ENCODE measurements around the gene MMEL1. TPM values are rescaled to one million over a fixed set of nuclear protein-coding genes. Genes with fewer than 3 reads are reported as not detected.

MMEL1 gene
- total RNA-seq, 2 experiments from 2014 or later: 1.5 to 1.6 TPM

DNA sequence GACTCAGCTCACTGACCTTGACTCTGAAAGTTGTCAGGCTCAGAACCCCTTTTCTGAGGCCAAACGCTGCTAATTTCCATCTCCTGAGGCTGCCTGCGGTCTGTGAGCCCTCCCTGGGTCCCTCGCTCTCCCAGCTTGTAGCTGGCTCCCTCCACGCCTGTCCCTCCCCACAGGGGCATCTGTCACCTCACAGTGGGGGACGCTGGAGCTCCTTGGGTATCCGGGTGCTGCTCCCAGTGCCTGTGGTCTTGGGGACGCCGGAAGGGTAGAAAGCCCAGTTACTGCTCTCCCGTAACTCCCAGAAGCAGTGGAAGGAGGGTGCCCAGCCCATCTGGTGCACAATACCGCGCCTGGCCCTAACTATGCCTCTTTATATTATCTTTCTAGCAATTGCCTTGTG, 13.0 kb upstream of the MMEL1 start:
- no peak overlapping the region for H3K27ac Mint-ChIP-seq
- no peaks in the 10 kb centered on the region for H3K27me3 Mint-ChIP-seq
- H3K4me3 Mint-ChIP-seq: no peak overlapping the region

DNA sequence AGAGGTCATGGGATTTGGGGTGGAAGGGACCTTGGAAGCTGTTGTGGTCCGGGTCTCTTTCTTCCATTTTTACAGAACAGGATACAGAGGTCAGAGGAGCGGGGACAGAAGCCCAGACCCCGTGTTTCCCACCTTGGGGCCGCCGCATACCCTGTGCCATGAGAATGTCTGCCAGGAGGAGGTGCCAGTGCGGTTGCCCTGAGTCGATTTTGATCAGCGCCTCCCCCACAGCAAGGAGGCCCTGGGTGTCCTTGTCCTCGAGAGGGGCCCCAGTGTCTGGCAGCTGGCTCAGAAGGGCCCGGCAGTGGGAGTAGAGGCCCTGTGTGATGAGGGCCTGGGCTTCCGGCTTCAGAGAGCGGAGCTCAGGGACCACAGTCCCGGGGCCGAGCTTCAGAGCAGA, 12.3 kb upstream of the MMEL1 start:
- H3K9me3 Mint-ChIP-seq: peaks cover 13% of the 10 kb centered on the region
- DNase-seq: no peak
- no peak overlapping the region for H3K27ac Mint-ChIP-seq
- H3K4me1 Mint-ChIP-seq: peaks cover 5% of the 10 kb centered on the region
- peaks cover 5% of the 10 kb centered on the region for H3K36me3 Mint-ChIP-seq
- H3K4me3 Mint-ChIP-seq: no peak overlapping the region
- no peaks in the 10 kb centered on the region for H3K27me3 Mint-ChIP-seq

More for the DNA sequence above, 13.0 kb upstream of the MMEL1 start:
- Mint-ChIP-seq H3K9me3 (peaks cover 13% of the 10 kb centered on the region), H3K36me3 (peaks cover 5% of the 10 kb centered on the region), H3K4me1 (peaks cover 5% of the 10 kb centered on the region)
- no peak for DNase-seq

DNA sequence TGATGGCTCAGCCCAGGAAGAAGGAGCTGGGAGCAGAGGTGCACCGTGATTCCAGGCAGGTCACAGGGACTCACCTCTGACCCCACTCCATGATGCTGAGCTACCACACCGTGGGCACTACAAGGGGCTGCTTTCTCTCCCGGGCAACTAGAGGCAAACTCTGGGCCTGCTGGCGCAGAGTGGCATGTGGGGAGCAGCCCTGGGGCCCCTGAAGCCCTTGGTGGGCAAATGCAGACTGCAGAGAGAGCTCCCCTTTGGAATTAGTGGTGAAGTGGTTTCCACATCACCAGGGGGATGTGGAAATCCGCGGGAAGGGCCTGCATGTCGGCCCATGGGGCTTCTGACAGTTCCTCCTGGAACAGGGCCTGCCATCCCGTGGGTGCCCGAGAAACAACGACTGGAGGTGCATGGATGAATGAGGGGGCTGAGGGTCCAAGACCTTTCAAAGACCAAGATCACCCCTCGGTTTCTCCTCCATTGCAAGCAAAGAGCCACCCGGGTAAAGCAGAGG, 11.8 kb upstream of the MMEL1 start:
- no peak for DNase-seq
- no peak overlapping the region for H3K27ac Mint-ChIP-seq
- no peak overlapping the region for H3K4me3 Mint-ChIP-seq
- peaks cover 13% of the 10 kb centered on the region for H3K9me3 Mint-ChIP-seq
- peaks cover 5% of the 10 kb centered on the region for H3K4me1 Mint-ChIP-seq
- peaks cover 5% of the 10 kb centered on the region for H3K36me3 Mint-ChIP-seq
- no peaks in the 10 kb centered on the region for H3K27me3 Mint-ChIP-seq

DNA sequence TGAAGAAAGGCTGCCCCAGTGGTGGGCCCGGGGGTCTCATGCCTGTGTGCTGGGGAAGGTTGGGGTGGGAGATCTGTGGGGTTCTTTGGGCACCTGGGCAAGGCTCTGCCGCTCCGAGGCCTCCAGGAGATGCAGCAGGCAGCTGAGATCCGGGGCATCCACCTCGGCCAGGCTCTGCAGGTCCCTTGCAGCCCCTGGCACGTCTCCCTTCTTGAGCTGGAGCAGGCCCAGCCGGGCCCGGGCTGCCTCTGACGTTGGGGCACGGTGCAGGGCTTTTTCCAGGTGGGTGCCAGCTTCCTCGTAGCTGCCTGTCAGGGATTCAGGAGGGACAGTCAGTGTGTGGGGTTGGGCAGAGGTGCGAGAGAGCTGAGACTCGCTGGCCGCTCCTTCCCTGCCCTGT, 11.4 kb upstream of the MMEL1 start:
- Mint-ChIP-seq H3K4me3 (no peak overlapping the region), H3K27me3 (no peaks in the 10 kb centered on the region), H3K27ac (no peak overlapping the region), H3K36me3 (peaks cover 5% of the 10 kb centered on the region), H3K9me3 (peaks cover 13% of the 10 kb centered on the region), H3K4me1 (peaks cover 5% of the 10 kb centered on the region)
- no peak for DNase-seq

DNA sequence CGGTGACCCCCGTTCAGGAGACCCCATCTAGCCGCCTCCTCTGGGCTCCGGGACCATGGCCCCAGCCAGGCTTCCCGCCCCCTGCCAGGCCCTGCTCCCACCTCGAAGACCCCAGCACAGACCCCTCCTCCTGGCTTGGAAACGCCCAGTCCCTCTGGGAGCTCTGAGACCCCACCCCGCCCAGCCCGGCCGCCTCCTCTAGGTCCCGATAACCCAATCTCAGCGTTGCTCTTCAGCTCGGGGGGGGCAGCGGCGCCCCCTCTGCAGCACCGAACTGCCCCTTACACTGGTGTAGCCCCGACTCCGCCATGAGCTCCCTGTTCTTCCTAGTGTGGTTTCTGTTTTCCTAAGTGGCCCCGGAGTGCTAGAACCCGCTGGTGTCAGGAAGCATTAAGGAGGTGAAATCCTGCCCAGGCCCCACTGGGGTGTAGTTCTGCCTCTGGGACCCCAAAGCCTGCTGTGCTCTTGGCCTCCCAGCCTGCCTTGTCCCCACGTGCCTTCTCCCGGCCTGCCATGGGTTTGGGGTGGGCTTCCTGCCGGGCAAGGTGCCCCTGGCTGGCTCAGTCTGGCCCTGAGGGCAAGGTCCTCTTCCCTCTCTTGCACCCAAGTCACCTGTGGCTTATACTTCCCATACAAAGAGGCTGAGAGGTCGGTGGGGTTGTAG, 10.7 kb upstream of the MMEL1 start:
- no peaks in the 10 kb centered on the region for H3K27me3 Mint-ChIP-seq
- H3K27ac Mint-ChIP-seq: peak overlapping the region; percentile 29
- H3K36me3 Mint-ChIP-seq: peaks cover 5% of the 10 kb centered on the region
- H3K4me1 Mint-ChIP-seq: peaks cover 5% of the 10 kb centered on the region
- DNase-seq: no peak
- H3K4me3 Mint-ChIP-seq: peak overlapping the region; percentile 52
- peaks cover 13% of the 10 kb centered on the region for H3K9me3 Mint-ChIP-seq

DNA sequence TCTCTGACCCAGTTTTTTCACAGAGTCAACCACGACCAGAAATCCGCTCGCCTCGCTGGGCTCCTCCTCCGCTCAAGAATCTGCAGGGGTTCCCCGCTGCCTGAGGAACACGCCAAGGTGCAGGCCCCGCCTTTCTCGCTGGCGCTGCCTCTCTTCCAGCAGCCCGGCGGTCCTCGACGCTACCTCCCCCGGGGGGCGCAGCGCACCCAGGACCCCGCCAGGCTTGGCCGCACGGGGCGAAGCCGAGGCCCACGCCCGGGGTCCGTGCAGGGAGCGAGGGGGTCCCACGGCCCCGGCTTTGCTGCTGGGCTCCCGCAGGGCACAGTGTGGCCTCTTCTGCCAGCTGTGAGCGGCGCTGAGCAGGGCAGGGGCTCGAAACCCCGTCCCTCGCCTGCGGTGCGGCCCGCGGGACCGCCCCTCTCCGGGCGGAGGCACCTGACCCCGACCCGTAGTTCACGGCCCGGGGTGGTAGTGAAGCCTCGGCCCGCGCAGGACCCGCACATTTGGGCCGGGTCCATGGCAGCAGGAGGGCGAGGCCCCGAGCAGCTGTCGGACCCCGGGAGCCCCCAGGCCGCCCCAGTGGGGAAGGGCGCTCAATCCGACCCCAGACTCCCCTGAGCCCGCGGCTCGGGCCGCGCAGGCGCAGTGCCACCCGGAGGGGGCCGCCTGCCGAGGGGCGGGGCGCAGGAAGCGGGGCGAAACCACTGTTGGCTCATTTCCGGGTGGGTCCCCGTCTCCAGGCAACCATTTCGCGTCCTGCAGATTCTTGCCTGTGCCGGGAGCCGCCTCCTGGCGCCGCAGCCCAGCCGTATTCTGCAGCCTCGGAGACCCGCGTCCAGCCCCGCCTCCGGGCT, 10.0 kb upstream of the MMEL1 start:
- peak overlapping the region; percentile 86 for H3K27ac Mint-ChIP-seq
- peaks cover 2% of the 10 kb centered on the region for H3K36me3 Mint-ChIP-seq
- peak overlapping the region; percentile 86 for H3K4me3 Mint-ChIP-seq
- H3K4me1 Mint-ChIP-seq: peaks cover 5% of the 10 kb centered on the region
- DNase-seq: peak; percentile 95
- H3K9me3 Mint-ChIP-seq: peaks cover 8% of the 10 kb centered on the region
- H3K27me3 Mint-ChIP-seq: no peaks in the 10 kb centered on the region

DNA sequence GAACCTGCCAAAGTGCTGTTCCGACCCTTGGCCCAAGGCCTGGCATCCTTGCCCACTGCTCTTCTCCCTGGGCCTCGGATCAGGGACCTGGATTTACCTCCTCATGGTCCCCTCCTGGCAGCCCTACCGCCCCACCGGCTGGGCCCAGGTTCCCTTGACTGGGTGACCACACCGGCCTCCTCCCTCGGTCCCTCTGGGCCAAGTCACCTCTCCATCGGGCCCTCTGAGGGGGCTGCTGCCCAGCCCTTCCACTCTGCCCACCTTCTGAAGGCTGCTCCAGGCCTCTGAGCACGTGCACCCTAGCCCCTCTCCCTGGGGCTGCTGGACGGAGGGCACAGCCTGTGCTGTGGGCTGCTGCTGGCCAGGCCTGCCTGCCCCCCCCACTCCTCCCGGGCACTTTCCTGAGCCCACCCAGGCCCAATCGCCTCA, 9.3 kb upstream of the MMEL1 start:
- DNase-seq: no peak
- Mint-ChIP-seq H3K27ac (peak overlapping the region; percentile 86), H3K9me3 (peaks cover 6% of the 10 kb centered on the region), H3K4me3 (peak overlapping the region; percentile 86), H3K27me3 (no peaks in the 10 kb centered on the region), H3K36me3 (no peaks in the 10 kb centered on the region), H3K4me1 (peaks cover 6% of the 10 kb centered on the region)

DNA sequence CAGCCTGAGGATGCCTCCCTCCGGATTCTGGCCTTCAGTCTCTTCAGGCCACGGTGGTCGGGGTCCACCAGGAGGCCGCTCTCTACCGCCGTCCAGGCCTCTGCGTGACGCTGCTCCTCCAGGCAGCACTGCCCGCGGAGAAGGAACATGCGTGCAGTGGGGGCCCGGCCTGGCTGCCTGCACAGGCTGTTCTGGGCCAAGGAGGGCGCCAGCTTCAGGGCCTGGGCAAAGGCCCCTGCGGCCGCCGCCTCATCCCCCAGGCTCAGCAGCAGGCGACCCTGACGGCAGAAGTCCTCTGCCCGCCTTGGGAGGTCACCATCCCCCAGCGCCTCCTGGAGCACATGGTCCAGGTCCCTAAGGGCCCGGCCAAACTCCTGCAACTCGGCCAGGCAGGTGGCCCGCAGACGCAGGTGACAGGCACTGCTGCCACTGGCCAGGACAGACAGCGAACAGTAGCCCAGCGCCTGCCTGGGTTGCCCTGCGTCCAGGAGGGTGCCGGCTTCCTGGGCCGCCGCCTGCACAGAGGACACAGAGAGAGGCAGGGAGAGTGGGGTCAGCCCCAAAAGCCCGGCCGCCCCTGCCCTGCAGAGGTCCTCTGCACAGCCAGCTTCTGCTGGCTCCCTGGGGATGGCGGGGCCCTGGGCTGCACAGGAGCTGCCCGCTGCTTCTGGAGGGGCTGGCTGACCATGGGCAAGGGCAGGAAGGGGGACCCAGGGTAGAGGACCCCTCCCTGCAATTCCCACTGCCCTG, 8.7 kb upstream of the MMEL1 start:
- Mint-ChIP-seq H3K4me3 (peak overlapping the region; percentile 86), H3K4me1 (peaks cover 6% of the 10 kb centered on the region), H3K9me3 (peaks cover 5% of the 10 kb centered on the region), H3K36me3 (no peaks in the 10 kb centered on the region), H3K27me3 (no peaks in the 10 kb centered on the region), H3K27ac (no peak overlapping the region)
- DNase-seq: no peak

DNA sequence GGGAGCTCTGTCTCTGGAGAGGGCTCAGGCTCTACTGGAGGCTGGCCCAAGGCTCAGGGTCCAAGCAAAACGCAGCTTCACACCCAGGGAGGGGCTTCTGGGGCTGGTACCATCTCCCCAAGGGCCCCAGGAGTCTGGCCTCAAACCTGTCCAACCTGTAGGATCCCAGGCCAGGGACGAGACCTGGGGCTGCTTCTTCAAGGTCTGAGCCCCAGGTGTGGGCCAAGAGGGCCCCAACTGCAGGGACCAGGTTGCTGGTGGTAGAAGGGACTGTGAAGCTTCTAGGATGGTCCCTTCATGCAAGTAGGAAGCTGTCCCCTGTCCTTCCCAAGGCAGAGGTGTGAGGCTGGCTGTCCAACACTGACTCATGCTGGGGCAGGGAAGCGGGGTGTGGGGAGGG, 7.8 kb upstream of the MMEL1 start:
- Mint-ChIP-seq H3K9me3 (peaks cover 4% of the 10 kb centered on the region), H3K27me3 (no peaks in the 10 kb centered on the region), H3K4me1 (peaks cover 6% of the 10 kb centered on the region), H3K36me3 (no peaks in the 10 kb centered on the region), H3K27ac (no peak overlapping the region), H3K4me3 (peak overlapping the region; percentile 7)
- DNase-seq: no peak

DNA sequence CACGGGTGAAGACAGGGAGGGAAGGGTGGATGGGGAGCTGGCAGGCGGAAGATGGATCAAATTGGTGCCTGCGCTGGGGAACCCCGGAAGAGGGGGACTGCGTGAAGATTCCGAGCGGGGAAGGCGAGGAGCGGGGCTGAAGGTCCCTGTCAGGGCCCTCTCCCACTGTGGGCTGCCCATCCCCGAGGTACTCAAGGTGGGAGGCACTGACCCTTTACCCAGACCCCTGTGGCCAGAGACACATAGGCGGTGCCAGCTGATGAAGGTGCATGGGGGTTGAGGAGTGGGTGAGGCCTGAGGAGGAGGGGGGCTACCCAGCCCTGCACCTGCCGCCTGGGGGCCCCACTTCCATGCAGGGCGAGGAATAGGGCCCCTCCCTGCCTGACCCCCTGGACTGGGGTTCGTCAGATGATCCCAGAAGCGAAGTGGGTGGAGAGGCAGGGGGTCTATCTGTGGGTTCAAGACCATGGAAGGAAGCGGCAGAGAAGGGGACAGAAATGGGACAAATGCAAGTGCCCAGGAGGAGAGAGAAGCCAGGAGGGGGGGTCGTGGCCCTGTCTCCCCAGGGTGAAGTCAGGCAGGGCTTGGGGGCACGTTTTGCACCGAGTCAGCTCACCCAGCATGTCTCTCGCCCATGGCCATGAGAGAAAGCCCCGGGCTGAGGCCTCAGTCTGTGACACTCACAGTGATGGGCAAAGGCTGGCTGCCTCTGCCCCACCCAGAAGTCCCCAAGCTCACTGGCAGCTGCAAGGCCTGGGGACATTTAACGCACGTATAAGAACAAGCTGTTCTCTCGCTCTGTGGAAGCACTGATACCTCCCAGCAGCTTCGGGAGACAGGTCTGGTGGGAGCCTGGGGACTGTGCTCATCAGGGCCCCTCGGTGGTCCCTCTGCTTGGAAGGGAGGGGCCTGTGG, 7.0 kb upstream of the MMEL1 start:
- Mint-ChIP-seq H3K27me3 (no peaks in the 10 kb centered on the region), H3K36me3 (no peaks in the 10 kb centered on the region), H3K9me3 (peaks cover 4% of the 10 kb centered on the region), H3K4me3 (no peak overlapping the region), H3K4me1 (peaks cover 6% of the 10 kb centered on the region), H3K27ac (no peak overlapping the region)
- DNase-seq: no peak

DNA sequence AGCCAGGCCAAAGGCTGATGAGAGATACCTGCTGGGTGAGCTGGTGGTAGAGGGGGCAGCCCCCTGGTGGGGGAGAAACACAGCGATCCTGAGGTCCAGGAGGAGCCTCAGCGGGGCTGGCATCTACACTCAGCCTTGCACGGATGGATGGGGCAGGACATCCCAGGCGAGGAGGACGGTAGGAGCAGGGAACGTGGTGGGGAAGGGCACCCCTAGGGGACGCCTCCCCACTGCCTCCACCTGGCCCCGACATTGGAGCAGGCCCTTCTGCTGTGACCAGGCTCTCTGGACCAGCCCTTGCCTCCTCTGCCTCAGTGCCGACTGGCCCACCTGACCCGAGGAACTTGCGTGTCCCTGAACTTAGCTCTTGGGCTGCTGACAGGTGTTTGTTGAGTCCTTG, 6.4 kb upstream of the MMEL1 start:
- Mint-ChIP-seq H3K36me3 (no peaks in the 10 kb centered on the region), H3K27ac (no peak overlapping the region), H3K9me3 (peaks cover 4% of the 10 kb centered on the region), H3K27me3 (no peaks in the 10 kb centered on the region), H3K4me3 (no peak overlapping the region), H3K4me1 (peaks cover 6% of the 10 kb centered on the region)
- no peak for DNase-seq

DNA sequence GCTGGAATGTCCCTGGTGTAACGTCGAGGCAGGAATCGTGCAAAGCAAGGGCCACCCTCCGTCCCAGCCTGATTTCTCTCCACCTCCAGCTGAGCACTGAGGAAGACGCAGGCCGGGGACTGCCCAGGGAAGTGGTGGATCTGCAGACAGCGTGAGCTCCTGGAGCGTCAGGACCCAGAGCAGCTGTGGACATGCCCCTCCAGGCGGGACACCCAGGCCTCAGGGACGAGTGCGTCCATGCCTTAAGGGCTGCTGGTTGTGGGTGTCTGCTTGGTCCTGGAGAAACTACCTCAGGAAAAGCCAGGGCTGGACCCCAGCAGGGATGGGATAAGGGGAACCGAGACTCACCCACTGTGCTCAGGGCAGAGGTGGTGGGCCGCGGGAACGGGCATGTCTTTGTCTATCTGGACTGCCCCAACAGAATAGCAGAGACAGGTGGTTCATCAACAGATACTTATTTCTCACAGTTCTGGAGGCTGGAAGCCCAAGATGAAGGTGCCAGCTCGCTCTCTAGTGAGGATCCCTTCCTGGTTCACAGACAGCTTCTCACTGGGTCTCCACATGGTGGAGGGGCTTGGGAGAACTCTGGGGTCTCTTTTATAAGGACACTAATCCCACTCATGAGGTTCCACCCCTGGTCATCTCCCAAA, 5.8 kb upstream of the MMEL1 start:
- H3K36me3 Mint-ChIP-seq: no peaks in the 10 kb centered on the region
- H3K4me1 Mint-ChIP-seq: peaks cover 6% of the 10 kb centered on the region
- H3K4me3 Mint-ChIP-seq: no peak overlapping the region
- no peaks in the 10 kb centered on the region for H3K27me3 Mint-ChIP-seq
- DNase-seq: no peak
- H3K27ac Mint-ChIP-seq: no peak overlapping the region
- H3K9me3 Mint-ChIP-seq: peaks cover 4% of the 10 kb centered on the region

DNA sequence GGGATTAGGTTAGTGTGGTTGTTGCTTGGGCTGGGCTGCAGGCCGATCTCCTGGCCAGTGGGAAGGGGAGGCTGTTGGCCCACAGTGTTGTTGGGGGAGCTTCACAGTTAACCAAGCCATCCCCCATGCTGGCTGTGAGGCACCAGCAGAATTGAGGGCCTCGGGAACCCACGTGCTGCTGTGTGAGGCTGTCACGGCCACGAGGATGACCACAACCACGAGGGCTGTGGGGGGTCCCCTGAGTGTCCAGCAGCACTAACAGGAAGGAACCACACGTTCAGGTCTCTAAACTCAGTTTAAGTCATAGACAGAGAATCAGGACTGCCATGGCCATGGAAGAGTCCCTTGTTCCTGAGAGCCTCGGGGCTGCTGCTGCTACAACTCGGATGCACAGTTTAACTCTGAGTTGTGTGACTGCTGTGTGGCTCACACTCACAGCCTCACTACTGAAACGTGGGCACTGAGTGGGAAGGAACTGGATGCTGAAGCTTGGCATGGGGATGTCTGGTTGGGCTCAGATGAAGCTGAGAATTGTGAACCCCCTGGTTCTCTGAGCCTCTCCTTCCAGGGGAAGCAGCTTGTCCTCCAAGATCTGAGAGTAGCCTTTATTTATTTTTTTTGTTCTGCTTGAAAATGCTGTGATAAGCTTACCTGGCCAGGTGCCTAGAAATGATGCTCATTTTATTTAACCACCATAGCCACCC, 4.8 kb upstream of the MMEL1 start:
- peaks cover 4% of the 10 kb centered on the region for H3K9me3 Mint-ChIP-seq
- no peak for DNase-seq
- peaks cover 1% of the 10 kb centered on the region for H3K4me1 Mint-ChIP-seq

More for the DNA sequence above, 4.8 kb upstream of the MMEL1 start:
- Mint-ChIP-seq H3K4me3 (no peak overlapping the region), H3K27me3 (no peaks in the 10 kb centered on the region), H3K27ac (no peak overlapping the region), H3K36me3 (no peaks in the 10 kb centered on the region)

Data from activated naive CD8-positive, alpha-beta T cell treated with anti-CD3 and anti-CD28 coated beads for 36 hours (primary cell).